Stimulated activated CD8-positive, alpha-beta memory T cell treated with anti-CD3 and anti-CD28 coated beads, Interleukin-15, amount 100 ng/mL, for 1 hour (primary cell): ENCODE data around the gene GRHPR.
A peak's percentile ranks its signal among the peaks of the same experiment; 100 is the strongest.
"Not testable (repeated sequence)": the region's sequence is repeated elsewhere in the genome, so short reads cannot be mapped to it uniquely, and the experiment has no call there.

Experiments used
- DNase-seq: peaks from one replicate; pipeline ENCODE4 v3.0.0-alpha.2; 2020; ENCODE audit warnings: low read depth

The GRHPR gene

DNA sequence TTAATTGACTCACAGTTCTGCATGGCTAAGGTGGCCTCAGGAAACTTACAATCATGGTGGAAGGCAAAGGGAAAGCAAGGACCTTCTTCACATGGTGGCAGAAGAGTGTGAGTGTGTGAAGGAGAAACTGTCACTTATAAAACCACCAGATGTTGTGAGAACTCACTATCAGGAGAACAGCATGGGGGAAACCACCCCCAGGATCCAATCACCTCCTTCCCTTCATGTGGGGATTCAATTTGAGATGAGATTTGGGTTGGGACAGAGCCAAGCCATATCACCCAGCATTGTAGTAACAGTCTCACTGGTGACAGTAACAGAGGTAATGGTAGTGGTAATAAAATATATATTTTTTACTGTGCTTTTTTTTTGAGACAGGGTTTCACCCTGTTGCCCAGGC is 24.6 kb downstream of the GRHPR start:
- DNase-seq, result no peak

DNA sequence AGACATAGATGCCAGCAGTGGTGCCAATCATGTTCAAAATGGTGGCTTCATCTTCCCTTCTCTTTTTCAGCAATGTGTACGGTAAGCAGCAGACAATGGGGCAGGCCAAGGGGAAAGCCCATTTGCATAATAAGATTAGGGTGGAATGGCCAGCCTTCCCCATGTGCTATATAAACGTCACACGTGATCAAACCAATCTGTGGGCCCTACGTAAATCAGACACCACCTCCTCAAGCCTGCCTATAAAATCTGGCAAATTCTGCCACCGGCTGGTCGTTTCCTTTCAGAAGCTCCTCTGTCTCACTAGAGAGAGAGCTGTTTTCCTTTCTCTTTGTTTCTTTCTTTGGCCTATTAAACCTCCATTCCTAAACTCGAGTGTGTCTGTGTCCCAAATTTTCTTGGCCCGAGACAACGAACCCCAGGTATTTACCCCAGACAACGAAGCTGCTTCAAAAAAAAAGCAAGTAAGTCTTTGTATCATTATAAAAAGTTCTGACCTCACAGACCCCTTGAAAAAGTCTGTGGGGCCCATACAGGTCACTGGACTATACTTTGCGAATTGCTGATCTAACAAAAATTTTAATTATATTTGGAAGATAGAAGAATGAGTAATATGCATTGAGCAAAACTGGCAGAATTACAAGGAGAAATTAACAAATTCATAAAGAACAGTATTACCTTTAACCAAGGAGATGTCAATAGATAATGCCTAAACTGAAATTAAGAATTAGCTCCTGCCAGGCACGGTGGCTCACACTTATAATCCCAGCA is 27.6 kb downstream of the GRHPR start:
- DNase-seq, result no peak

GRCh38 chr9:37451628-37452027 is 29.1 kb downstream of the GRHPR start:
- DNase-seq, result no peak

DNA sequence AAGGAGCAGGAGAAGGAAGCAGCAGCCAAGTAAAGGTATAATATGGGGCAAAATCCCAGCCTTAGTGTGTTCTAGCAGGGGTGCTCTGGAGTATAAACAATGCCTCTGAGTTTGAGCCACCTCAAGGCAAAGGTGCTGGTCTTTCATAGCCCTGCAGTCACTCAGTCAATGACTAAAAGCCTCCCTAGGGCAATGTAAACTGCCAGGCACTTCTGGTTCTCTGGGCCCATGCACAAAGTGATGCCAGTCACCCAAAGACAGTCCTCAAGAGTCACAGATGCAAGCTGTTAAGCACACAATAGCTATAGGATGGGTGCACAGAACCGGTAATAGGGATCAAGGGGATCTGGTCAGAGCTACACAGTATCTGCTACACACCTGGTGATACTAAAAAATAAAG is 30.1 kb downstream of the GRHPR start:
- no peak for DNase-seq

DNA sequence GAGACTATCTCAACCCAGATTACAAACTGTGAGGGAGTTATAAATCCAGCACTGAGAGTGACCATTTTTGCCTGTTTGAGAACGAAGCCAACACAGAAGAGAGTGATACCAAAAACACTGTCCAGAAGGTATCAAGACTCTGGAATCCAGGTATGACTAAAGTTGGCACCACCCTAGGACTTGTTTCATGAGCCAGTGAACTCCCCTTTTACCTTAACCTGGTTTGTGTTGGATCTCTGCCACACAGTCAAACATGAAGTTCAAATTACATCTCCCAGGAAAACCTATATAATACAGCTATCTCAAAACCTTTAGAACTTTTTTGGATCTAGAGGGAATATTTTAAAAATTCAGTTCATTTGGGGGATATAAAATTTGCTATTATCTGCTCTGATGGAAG is 31.3 kb downstream of the GRHPR start:
- no peak for DNase-seq

DNA sequence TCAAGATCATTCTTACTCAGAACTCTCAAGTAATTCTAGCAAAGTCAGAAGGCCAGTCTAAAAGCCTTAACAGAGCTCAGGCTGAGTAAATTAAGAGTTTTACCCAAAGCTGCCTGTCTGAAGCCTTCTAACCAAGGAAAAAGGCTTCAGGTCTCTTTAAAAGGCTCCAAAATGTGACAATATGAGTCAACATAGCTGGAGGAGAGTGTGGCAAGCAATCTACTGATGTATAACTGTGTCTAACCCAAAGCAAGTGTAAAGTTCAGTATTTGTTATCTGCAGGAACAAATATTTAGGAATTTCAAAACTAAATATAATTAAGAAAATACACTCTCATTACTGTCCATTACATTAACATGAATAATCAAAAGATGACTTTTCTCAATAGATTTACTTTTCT is 31.7 kb downstream of the GRHPR start:
- DNase-seq, result no peak

DNA sequence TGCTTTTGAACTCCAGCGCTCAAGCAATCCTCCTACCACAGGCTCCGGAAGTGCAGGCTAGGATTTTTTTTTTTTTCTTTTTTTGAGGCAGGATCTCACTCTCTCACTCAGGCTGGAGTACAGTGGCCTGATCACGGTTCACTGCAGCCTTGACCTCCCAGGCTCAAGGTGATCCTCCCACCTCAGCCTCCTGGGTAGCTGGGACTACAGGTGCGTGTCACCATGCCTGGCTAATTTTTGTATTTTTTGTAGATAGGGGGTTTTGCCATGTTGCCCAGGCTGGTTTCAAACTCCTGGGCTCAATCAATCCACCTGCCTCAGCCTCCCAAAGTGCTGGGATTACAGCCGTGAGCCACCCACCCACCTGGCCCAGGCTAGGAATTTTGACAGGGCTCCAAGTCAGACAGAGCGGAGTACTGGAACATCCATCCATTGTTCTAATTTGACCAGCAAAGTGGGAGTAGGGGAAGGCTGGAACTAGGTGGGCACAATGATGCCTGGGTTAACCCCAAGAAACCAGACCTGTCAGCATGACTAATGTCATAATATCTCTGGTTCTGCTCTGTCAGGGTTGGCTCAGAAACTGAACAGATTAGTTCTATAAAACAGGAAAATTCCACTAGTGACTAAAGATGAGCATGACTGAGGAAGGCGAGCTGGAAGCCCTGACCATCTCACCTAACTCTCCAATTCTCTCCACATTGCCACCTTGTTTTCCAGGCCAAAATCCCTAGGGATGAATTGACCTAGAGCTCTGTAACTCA is 33.6 kb downstream of the GRHPR start:
- DNase-seq, result no peak

DNA sequence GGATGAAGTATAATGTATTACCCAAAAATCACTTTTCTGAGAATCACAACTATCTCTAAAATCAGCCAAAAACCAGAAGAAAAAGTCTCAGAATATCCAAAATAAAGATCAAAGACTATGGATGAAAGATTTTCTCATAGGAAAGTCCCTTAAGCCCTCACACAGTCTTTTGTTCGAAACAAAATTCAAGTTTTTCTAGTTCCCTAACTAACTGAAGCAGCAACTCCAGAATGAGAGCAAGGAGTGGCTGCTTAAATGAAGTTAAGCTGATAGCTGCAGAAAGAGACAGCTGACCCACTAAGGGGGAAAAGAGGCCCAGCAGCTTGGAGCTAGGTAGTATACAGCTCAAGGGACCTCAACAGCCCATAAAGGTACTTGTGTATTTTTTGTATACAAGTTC is 34.3 kb downstream of the GRHPR start:
- no peak for DNase-seq

DNA sequence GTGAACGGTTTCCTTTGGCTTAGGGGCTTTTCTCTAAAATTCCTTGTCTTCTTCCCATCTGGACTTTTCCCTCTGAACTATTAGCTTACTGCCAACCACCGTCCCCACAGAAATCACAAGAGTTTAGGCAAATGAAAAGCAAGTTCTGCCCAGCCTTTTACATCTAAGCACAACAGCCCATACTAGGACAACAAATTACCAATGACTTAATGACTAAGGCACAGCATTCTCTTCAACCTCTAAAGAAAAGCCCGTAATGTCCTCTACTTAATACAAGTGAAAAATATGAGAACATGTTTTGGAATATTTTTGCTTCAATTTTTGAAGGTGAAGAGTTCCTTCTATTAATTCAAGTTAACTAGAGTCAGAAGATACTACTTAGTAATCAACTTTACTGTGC is 41.5 kb downstream of the GRHPR start:
- no peak for DNase-seq

DNA sequence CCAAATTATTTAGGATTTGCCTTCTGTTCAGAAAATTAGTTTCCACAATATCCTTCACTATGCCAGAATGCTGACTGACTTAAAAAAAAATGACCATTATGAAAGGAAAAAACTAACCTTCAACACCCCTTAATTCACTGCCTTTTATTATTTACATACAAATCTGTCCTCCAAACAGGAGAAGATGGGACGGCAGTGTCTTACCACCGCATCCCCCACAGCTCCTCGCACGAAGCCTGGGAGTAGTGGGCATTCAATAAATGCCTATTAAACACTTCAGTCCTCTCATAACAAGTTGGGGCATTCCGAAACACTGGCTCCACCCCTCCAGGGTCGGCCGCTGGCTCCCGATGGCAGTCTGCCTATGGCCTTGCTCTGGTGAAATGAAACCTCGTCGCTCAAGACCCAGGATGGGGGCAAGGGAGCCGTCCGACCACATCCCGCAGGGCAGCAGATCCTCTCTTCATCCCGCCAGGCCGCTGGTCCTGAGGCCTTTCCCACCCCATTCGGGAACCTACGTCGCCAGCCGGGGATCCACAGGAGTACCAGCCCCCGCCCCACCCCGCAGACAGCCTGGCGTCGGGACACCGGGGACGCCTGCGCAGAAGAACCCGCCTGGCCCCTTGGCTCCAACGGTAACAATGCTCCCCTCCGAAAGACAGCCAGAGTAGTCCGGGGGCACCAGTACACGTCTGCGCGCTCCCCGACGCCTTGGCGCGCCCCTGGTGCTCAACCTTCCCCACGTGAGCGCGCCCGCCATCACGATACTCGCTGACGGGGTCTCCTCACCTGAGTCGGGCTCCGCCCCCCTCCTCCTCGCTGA is 42.1 kb downstream of the GRHPR start:
- DNase-seq, result peak; percentile 69

GRCh38 chr9:37465249-37466036 is 42.9 kb downstream of the GRHPR start, which contains the start of gene ZBTB5:
Gene ZBTB5, minus strand, starts transcription at chr9:37465450. Its CDS starts 22,899 bp downstream, at chr9:37442551.
- peak; percentile 97 for DNase-seq

DNA sequence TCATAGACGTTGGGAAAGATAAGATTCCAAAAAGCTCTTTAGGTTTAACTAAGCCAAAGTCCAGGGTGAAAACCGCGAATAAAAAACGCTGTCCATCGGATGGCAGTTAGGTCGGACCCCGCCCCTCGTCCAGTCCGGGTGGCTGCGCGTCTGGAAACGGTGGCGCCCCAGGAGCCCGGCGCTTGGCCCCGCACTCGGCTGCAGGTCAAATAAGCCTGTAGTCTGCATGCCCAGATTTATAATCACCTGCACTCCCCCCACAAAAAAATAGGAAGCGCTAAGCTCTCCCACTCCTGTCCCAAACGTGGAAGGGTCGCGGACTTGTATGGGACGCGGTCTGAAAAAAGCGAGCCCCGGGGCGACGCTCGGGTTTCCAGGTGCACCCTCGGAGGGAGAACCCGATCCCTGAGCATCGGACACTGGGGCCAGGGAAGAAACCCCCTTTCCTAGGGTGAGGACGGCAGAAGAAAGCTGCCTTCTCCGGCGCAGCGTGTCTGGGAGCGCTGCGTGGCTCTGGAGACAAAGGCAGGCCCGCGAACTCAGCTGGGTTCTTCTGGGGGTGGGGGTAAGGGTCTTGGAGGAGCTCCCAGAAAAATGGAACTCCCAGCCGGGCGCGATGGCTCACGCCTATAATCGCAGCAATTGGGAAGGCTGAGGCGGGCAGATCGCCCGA is 43.7 kb downstream of the GRHPR start:
- DNase-seq, result no peak

- DNase-seq, result not testable (repeated sequence)
Observed at GRCh38 chr9:37467530-37467929, 45.0 kb downstream of the GRHPR start.

DNA sequence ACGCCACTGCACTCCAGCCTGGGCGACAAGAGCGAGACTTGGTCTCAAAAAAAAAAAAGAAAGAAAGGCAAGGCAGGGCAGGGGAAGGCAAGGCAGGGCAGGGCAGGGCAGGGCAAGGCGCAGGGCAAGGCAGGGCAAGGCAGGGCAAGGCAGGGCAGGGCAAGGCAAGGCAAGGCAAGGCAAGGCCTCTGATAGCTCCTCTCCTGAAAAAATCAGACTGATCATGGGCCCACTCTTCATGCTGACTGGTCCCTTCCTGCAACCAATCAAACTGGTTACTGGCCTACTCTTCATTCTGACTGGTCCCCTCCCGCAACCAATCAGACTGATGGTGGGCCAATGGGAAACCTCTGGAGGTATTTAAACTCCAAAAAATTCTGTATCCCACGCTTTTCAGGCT is 46.1 kb downstream of the GRHPR start:
- no peak for DNase-seq

DNA sequence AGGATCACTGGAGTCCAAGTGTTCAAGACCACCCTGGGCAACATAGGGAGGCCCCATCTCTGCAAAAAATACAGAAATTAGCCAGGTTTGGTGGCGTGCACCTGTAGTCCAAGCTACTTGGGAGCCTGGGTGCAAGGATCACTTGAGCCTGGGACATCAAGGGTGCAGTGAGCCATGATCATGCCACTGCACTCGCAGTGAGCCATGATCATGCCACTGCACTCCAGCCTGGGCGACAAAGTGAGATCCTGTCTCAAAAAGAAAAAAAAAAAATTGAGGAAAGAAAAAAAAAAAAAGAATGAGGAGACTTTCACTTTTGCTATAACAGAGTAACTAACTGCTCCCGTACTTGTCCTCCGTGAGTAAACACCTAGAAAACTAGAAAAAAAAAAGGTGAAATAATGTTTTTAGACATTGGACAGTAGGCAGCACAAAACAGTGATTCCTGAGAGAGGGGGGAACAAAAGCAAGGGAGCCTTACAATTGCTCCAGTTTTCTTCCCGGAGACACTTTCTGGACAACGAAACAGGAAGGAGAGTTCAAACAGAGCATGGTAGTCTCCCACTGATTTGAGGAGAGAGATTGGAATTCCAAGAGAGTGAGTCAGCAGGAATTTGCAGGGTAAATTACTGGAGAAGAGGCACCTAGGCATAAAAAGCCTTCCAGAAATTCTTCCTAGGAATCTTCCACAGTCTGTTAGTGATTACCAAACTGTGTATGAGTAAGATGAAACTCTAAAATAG is 49.6 kb downstream of the GRHPR start:
- no peak for DNase-seq

DNA sequence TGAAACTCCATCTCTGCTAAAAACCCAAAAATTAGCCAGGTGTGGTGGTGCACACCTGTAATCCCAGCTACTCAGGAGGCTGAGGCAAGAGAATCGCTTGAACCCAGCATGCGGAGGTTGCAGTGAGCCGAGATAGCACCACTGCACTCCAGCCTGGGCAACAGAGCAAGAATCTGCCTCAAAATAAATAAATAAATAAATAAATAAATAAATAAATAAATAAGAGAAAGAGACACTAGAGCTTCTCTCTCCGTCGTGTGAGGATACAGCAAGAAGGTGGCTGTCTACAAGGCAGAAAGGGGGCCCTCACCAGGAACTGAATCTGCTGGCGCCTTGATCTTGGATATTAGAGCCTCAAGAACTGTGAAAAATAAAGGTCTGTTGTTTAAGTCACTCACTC is 51.5 kb downstream of the GRHPR start:
- not testable (repeated sequence) for DNase-seq

DNA sequence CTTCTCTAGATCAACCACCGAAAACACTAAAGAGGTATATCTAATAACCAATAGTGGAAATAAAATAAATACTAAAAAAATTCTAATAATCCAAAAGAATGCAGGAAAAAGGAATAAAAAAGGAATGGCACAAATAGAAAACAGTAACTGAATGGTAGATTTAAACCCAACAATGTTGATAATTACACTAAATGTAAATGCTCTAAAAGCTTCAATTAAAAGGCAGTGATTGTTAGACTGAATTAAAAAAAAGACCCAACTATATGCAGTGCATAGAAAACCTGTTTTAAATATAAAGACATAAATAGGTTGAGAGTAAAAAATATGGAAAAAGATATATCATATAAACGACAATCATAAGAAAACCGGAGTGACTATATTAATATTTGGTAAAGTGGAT is 51.9 kb downstream of the GRHPR start:
- DNase-seq, result no peak

GRCh38 chr9:37476930-37477329 is 54.4 kb downstream of the GRHPR start:
- DNase-seq, result no peak

DNA sequence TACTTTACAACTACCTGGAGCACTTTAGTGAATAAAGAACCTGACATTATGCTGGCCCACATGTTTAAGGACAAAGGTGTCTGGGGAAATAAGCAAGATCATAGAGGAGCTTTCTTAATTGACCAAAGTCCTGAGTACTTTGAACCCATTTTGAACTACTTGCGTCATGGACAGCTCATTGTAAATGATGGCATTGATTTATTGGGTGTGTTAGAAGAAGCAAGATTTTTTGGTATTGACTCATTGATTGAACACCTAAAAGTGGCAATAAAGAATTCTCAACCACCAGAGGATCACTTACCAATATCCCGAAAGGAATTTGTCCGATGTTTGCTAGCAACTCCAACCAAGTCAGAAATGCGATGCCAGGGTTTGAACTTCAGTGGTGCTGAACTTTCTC is 54.9 kb downstream of the GRHPR start:
- DNase-seq, result not testable (repeated sequence)

DNA sequence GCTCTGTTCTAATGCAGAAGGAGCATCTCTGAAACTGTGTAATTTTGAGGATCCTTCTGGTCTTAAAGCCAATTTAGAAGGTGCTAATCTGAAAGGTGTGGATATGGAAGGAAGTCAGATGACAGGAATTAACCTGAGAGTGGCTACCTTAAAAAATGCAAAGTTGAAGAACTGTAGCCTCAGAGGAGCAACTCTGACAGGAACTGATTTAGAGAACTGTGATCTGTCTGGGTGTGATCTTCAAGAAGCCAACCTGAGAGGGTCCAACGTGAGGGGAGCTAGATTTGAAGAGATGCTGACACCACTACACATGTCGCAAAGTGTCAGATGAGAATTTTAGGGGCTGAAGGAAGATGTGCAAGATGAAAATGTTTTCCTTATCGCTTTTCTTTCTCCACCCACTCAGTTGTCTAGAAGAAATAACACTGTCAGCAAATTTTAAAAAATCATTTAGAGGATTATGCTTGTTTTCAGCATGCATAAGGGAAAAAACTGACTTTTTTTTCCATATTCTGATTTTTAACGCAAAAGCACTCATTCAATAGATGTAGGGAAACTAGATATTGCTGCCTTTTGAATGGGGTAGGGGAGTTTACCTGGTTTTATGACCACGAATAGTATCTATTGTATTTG is 55.6 kb downstream of the GRHPR start:
- not testable (repeated sequence) for DNase-seq
